HG03025 (cell line): Measurements from ENCODE around the gene RBP7.

Source experiments
- ATAC-seq: cut with Tn5 transposase; IDR thresholded peaks from one replicate; pipeline ENCODE4 v1.9.1; 2021; ENCODE audit warnings: mild to moderate bottlenecking, moderate library complexity; ENCODE audit not compliant: unreplicated experiment, low FRiP score

RBP7 gene

DNA sequence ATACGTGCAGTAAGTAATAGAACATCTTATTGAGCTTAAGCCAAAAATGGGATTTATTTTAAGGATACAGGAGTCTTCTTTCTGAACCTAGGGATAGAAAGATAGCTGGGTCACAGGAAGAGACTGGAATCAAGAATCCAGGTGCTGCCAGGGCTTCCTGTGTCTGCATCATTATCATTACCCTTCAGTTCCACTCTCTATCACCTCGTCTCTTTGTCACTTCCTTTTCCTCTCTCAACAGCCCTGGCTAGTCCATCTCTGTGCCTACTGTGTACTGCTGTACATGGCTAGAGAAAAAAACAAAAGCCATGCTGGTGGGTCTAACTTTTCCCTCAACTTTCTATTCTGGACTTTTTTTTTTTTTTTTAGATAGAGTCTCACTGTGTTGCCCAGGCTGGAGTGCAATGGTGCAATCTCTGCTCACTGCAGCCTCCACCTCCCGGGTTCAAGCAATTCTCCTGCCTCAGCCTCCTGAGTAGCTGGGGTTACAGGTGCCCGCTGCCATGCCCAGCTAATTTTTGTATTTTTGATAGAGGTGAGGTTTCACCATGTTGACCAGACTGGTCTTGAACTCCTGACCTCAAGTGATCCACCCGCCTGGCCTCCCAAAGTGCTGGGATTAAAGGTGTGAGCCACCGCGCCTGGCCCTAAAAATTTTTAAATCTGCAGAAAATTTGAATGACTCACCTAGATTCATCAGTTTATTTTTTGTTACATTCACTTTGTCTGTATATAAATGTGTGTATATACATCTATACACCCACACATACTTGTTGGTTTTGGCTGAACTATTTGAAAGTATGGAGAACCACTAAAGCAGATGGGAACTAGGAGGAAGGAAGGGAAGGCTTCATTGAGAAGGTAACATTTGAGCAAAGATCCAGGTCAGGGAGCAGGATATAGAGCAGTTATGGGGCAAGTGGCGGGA is 67.7 kb downstream of the RBP7 start:
- no peak for ATAC-seq

DNA sequence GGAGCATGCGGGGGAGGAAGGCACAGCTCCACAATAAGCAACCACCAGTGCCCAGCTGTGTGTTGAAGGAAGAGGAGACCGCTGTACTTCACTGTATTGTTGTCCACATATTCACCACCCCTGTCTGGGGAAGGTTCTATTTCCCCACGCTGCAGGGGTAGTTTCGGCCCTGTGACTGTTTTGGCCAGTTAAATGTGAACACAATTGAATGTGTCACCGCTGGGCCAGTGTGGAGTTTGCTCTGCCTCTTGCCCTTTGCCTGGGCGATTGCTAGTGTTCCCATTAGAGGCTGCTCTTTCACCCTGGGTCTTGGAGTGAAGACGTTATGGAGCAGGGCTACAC is 68.3 kb downstream of the RBP7 start:
- no peak for ATAC-seq
